GM12878 (cell line): ENCODE measurements around the gene ZNF385D. TPM values are rescaled to one million over a fixed set of nuclear protein-coding genes. Genes with fewer than 3 reads are reported as not detected.

Experiments used
- ATAC-seq: fragments of 200-7000 bp; cut with Tn5 transposase; 3 replicates; pipeline ENCODE4 v1.9.1; 2020; ENCODE audit warnings: mild to moderate bottlenecking, moderate library complexity
- BruUV-seq: library from RNA; stranded (reverse); fragments of 400-500 nt; replicated peaks from 2 replicates; lab custom pipeline; 2021; lab: Mats Ljungman, UMichigan
- CTCF ChIA-PET: fragments of 300-600 bp; sonication (Branson Sonifier 250); formaldehyde crosslinking; extraction: SDS; loops from one replicate; lab custom pipeline; 2021; ENCODE audit warnings: inconsistent platforms; lab: Yijun Ruan, JAX
- POLR2A ChIA-PET: fragments of 350-600 bp; formaldehyde crosslinking; extraction: SDS; loops from one replicate; lab custom pipeline; 2021; ENCODE audit warnings: inconsistent platforms; lab: Charles Lee
- RAD21 ChIA-PET: fragments of 300-600 bp; sonication (Branson Sonifier 250); formaldehyde crosslinking; loops from one replicate; lab custom pipeline; 2023; ENCODE audit warnings: antibody characterized with exemption; ENCODE audit not compliant: unreplicated experiment; lab: Charles Lee
- SMC1A ChIA-PET: fragments of 300-600 bp; sonication (Branson Sonifier 250); formaldehyde crosslinking; loops from one replicate; lab custom pipeline; 2023; ENCODE audit not compliant: unreplicated experiment, uncharacterized antibody; lab: Charles Lee
- DNase-seq: peaks from one replicate; pipeline ENCODE4 v3.0.0-alpha.2; 2011; ENCODE audit warnings: low read depth, low spot score
- FAIRE-seq: peaks from 3 replicates; lab custom pipeline; 2011; peaks lifted over from hg19 to GRCh38; lab: Jason Lieb, UNC
- H2AFZ ChIP-seq: 2 replicates; pipeline ENCODE4 v1.6.0; 2011; ENCODE audit warnings: low read depth, low read length, control low read depth; ENCODE audit not compliant: control insufficient read depth
- H3K27ac ChIP-seq: 2 replicates; pipeline ENCODE4 v1.5.1; 2011; ENCODE audit warnings: control low read depth; ENCODE audit not compliant: control insufficient read depth, insufficient read depth
- H3K27me3 ChIP-seq, 2 experiments: replicated peaks in 1 of 2; 2 replicates each; pipeline versions ENCODE4 v1.6.0 to v1.6.1; 2011; ENCODE audit warnings: low read length in 1 of 2; ENCODE audit not compliant: control insufficient read depth in 2 of 2, insufficient read depth in 2 of 2
- H3K36me3 ChIP-seq, 2 experiments: 2 replicates each; pipeline ENCODE4 v1.5.1; 2011; ENCODE audit warnings: low read length in 1 of 2; ENCODE audit not compliant: control insufficient read depth in 2 of 2, insufficient read depth in 2 of 2
- H3K4me1 ChIP-seq: 2 replicates; pipeline ENCODE4 v1.6.1; 2011; ENCODE audit warnings: mild to moderate bottlenecking, low read length, moderate library complexity, mixed read lengths; ENCODE audit not compliant: control insufficient read depth, insufficient read depth
- H3K4me2 ChIP-seq: 2 replicates; pipeline ENCODE4 v1.6.0; 2011; ENCODE audit warnings: control low read depth; ENCODE audit not compliant: control insufficient read depth, insufficient read depth
- H3K4me3 ChIP-seq: fragments of 200-600 bp; sonication (generic); 2 replicates; pipeline ENCODE4 v1.5.1; 2016
- H3K79me2 ChIP-seq: 2 replicates; pipeline ENCODE4 v1.6.0; 2011; ENCODE audit warnings: low read length; ENCODE audit not compliant: control insufficient read depth, insufficient read depth
- H3K9ac ChIP-seq: 2 replicates; pipeline ENCODE4 v1.8.0; 2011; ENCODE audit warnings: low read length, control low read depth, mixed read lengths; ENCODE audit not compliant: control insufficient read depth, insufficient read depth
- H3K9me3 ChIP-seq: replicated peaks from 3 replicates; pipeline ENCODE4 v1.5.1; 2011; ENCODE audit warnings: mild to moderate bottlenecking, low read length; ENCODE audit not compliant: control insufficient read depth, insufficient read depth
- H4K20me1 ChIP-seq: 2 replicates; pipeline ENCODE4 v1.6.0; 2011; ENCODE audit not compliant: control insufficient read depth, insufficient read depth
- EZH2 ChIP-seq: IDR thresholded peaks from 2 replicates; pipeline ENCODE4 v1.6.1; 2012; ENCODE audit warnings: low read depth, mild to moderate bottlenecking, control low read depth, inconsistent platforms, low read length, borderline replicate concordance; ENCODE audit not compliant: control insufficient read depth
- HDAC2 ChIP-seq: fragments of 200-600 bp; sonication (generic); IDR thresholded peaks from 2 replicates; pipeline ENCODE4 v1.6.1; 2017
- NFXL1 ChIP-seq: fragments of 450-650 bp; IDR thresholded peaks from 2 replicates; pipeline ENCODE4 v1.6.1; 2017; ENCODE audit warnings: antibody characterized with exemption, mild to moderate bottlenecking, borderline replicate concordance
- POU2F2 ChIP-seq: IDR thresholded peaks from 3 replicates; pipeline ENCODE4 v1.6.1; 2011; ENCODE audit warnings: low read depth, mild to moderate bottlenecking, low read length, borderline replicate concordance
- SPI1 ChIP-seq: IDR thresholded peaks from 2 replicates; pipeline ENCODE4 v1.6.1; 2011; ENCODE audit warnings: low read depth, mild to moderate bottlenecking, low read length, moderate library complexity, borderline replicate concordance; ENCODE audit not compliant: insufficient read depth
- SRF ChIP-seq, 2 experiments: IDR thresholded peaks; 2 replicates each; pipeline ENCODE4 v1.6.1; 2011; ENCODE audit warnings: low read depth in 2 of 2, low read length in 2 of 2, mild to moderate bottlenecking in 1 of 2, moderate library complexity in 1 of 2
- WGBS: methylation state at CpG from one replicate; pipeline ENCODE4 v1.1.6; 2016; ENCODE audit warnings: low lambda C conversion rate; ENCODE audit not compliant: insufficient replicate concordance, insufficient coverage; ENCODE audit errors: missing lambda C conversion rate; 5-methylcytosine and 5-hydroxymethylcytosine counted together
- in situ Hi-C: fragments of 300-500 bp; cut with MboI; formaldehyde crosslinking; loops from 9 replicates; pipeline ENCODE4 v1.14.3; 2018; ENCODE audit warnings: mixed read lengths
- intact Hi-C: fragments of 100-400 bp; cut with micrococcal nuclease; formaldehyde crosslinking; loops from one replicate; pipeline ENCODE4 v1.14.2; 2022; ENCODE audit not compliant: unreplicated experiment
- polyA plus RNA-seq, 11 experiments: library from polyadenylated mRNA; depleted of rRNA in 4 of 11; unstranded in 6 of 11; stranded (reverse) in 5 of 11; fragments of >200 nt; fragmentation: Nextera tagmentation in 4 of 11; fragmentation: Illumina TruSeq in 1 of 11; extraction: Ambion mirVana in 4 of 11; extraction: Trizol in 1 of 11; gene quantifications; 1 replicate in 1 of 11; 2 replicates in 10 of 11; pipeline versions ENCODE4 v1.2.1 to v1.2.3, GENCODE V29; 2011 to 2016; ENCODE audit warnings: inconsistent platforms in 2 of 11, missing spikeins in 2 of 11, low read depth in 1 of 11
- total RNA-seq, 4 experiments: library from RNA; depleted of rRNA in 3 of 4; stranded (reverse); fragments of >200 nt in 3 of 4; fragmentation: Illumina TruSeq in 1 of 4; extraction: Trizol in 1 of 4; gene quantifications; 2 replicates each; pipeline versions ENCODE4 v1.2.1 to v1.2.3, GENCODE V29; 2013 to 2021
- TF ChIP-seq, protein P1 (sequence below): fragments of 450-650 bp; IDR thresholded peaks from 2 replicates; pipeline ENCODE4 v1.6.1; 2018; ENCODE audit warnings: mild to moderate bottlenecking, low read depth, moderate library complexity; ENCODE audit not compliant: partially characterized antibody
- TF ChIP-seq, protein P2 (sequence below): IDR thresholded peaks from 2 replicates; pipeline ENCODE4 v1.6.1; 2012; ENCODE audit warnings: low read depth, low read length, improper control_type of control experiment
- TF ChIP-seq, protein P3 (sequence below): IDR thresholded peaks from 2 replicates; pipeline ENCODE4 v1.6.1; 2011; ENCODE audit warnings: borderline replicate concordance, low read depth, mild to moderate bottlenecking, moderate library complexity, low read length; ENCODE audit not compliant: insufficient read depth, poor library complexity, severe bottlenecking

ZNF385D gene
- total and polyA plus RNA-seq, 10 of the 15 experiments (the other 5 are each of a cell fraction or from before 2014, with no cell fraction given), result 0.01 to 0.62 (median 0.18) TPM; not detected in 5

DNA sequence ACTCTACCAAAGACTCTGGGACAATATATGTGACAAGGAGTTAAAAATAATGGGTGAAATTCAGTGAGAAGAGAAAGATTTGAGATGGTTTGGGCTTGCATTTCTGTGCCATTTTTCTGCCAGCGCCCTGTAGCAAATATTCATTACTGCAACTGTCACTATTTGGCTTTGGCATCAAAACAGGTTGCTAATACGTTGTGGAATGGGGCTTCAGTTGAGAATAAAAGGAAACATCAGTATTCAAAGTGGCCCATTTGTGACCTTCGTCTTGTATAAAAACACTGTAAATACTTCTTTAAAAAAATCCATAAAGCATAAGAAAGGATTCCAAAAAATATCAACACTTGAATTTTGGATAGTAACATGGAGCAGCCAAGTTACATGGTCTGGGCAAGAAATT lies 309.2 kb downstream of the ZNF385D start (continued):
- TF ChIP-seq, protein P1, sequence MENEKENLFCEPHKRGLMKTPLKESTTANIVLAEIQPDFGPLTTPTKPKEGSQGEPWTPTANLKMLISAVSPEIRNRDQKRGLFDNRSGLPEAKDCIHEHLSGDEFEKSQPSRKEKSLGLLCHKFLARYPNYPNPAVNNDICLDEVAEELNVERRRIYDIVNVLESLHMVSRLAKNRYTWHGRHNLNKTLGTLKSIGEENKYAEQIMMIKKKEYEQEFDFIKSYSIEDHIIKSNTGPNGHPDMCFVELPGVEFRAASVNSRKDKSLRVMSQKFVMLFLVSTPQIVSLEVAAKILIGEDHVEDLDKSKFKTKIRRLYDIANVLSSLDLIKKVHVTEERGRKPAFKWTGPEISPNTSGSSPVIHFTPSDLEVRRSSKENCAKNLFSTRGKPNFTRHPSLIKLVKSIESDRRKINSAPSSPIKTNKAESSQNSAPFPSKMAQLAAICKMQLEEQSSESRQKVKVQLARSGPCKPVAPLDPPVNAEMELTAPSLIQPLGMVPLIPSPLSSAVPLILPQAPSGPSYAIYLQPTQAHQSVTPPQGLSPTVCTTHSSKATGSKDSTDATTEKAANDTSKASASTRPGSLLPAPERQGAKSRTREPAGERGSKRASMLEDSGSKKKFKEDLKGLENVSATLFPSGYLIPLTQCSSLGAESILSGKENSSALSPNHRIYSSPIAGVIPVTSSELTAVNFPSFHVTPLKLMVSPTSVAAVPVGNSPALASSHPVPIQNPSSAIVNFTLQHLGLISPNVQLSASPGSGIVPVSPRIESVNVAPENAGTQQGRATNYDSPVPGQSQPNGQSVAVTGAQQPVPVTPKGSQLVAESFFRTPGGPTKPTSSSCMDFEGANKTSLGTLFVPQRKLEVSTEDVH, result no peak
- TF ChIP-seq, all 136 proteins: peak for 0

DNA sequence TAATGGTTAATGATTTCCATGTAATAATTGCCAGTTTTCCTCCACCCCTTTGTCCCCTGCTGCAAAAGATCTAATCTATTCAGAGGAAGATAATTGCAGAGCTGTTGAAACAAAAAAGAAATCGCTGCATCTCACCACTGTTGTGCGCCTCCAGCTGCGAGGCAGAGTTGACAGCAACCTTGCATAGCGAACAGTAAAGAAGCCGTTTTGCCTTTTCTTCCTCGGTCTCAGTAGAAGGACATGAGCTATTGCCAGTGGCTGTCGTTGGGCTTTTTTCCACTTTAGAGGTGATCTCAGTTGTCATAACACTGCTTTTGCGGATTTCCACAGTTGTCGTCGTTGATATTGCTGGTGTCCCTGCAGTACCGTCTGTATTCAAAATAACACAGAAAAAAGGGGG lies 314.2 kb downstream of the ZNF385D start:
- in situ Hi-C loops, result no loop called here
- ChIA-PET POLR2A (no interaction called here), CTCF (interaction anchor here (1.0 to 2.0 kb wide), 3 partner anchors 9 to 12 kb away, joined by 3 to 6 read pairs (median 4); no protein-coding TSS in a partner anchor), RAD21 (interaction anchor here (1.1 kb wide), 1 partner anchor 9 kb away, joined by 3 read pairs; no protein-coding TSS in a partner anchor), SMC1A (interaction anchor here (0.6 to 1.3 kb wide), 3 partner anchors 8 to 168 kb away, joined by 3 to 4 read pairs (median 3); no protein-coding TSS in a partner anchor)
- no peaks in the 10 kb centered on the region for H3K36me3 ChIP-seq
- H3K4me2 ChIP-seq, result no peak overlapping the region
- H3K4me1 ChIP-seq, result no peaks in the 10 kb centered on the region
- no peak overlapping the region for H3K4me3 ChIP-seq
- no peaks in the 10 kb centered on the region for H4K20me1 ChIP-seq
- BruUV-seq, result no TSS peak
- FAIRE-seq (no peak), DNase-seq (no peak), ATAC-seq (no peak)
- intact Hi-C loops, result no loop called here
- no peaks in the 10 kb centered on the region for H3K27me3 ChIP-seq
- no peak overlapping the region for H3K27ac ChIP-seq
- 40% methylated on average over 11 of the region's 11 CpGs for WGBS
- TF ChIP-seq HDAC2, result no peak
- TF ChIP-seq, protein P2, sequence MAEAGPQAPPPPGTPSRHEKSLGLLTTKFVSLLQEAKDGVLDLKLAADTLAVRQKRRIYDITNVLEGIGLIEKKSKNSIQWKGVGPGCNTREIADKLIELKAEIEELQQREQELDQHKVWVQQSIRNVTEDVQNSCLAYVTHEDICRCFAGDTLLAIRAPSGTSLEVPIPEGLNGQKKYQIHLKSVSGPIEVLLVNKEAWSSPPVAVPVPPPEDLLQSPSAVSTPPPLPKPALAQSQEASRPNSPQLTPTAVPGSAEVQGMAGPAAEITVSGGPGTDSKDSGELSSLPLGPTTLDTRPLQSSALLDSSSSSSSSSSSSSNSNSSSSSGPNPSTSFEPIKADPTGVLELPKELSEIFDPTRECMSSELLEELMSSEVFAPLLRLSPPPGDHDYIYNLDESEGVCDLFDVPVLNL, result no peak
- no peak for TF ChIP-seq SRF (IDR thresholded peaks at IDR 0.05; ENCODE audit: low read depth in 2 of 2, low read length in 2 of 2)
- no peak for TF ChIP-seq POU2F2
- TF ChIP-seq EZH2, result no peak
- no peak for TF ChIP-seq NFXL1
- no peak for TF ChIP-seq SPI1
- TF ChIP-seq, protein P3, sequence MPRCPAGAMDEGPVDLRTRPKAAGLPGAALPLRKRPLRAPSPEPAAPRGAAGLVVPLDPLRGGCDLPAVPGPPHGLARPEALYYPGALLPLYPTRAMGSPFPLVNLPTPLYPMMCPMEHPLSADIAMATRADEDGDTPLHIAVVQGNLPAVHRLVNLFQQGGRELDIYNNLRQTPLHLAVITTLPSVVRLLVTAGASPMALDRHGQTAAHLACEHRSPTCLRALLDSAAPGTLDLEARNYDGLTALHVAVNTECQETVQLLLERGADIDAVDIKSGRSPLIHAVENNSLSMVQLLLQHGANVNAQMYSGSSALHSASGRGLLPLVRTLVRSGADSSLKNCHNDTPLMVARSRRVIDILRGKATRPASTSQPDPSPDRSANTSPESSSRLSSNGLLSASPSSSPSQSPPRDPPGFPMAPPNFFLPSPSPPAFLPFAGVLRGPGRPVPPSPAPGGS, result no peak
- H3K79me2 ChIP-seq, result no peaks in the 10 kb centered on the region
- H3K9ac ChIP-seq, result no peak overlapping the region
- no peaks in the 10 kb centered on the region for H3K9me3 ChIP-seq
- H2AFZ ChIP-seq, result no peak overlapping the region
